ENCODE measurements around the gene DDX54.
"Not testable (repeated sequence)": the region's sequence is repeated elsewhere in the genome, so short reads cannot be mapped to it uniquely, and the experiment has no call there.

The DDX54 gene

GRCh38 chr12:113119980-113120669, 65.2 kb downstream of the DDX54 start:
- DNase-seq (ENCODE audit: low read depth), result no peak

GRCh38 chr12:113118142-113118541, 67.1 kb downstream of the DDX54 start:
- DNase-seq (ENCODE audit: low read depth), result no peak

- DNase-seq (ENCODE audit: low read depth), result not testable (repeated sequence)
Measured at GRCh38 chr12:113117684-113118083, 67.6 kb downstream of the DDX54 start.

GRCh38 chr12:113116875-113117274, 68.4 kb downstream of the DDX54 start:
- no peak for DNase-seq (ENCODE audit: low read depth)

- DNase-seq (ENCODE audit: low read depth), result no peak
Measured at GRCh38 chr12:113115455-113116126, 69.7 kb downstream of the DDX54 start.

- no peak for DNase-seq (ENCODE audit: low read depth)
Measured at GRCh38 chr12:113114447-113115178, 70.7 kb downstream of the DDX54 start.

- no peak for DNase-seq (ENCODE audit: low read depth)
Measured at GRCh38 chr12:113113397-113113796, 71.9 kb downstream of the DDX54 start.

- DNase-seq (ENCODE audit: low read depth), result no peak
Measured at GRCh38 chr12:113112043-113112899, 73.0 kb downstream of the DDX54 start.

GRCh38 chr12:113111247-113111646, 74.0 kb downstream of the DDX54 start:
- DNase-seq (ENCODE audit: low read depth), result no peak

- DNase-seq (ENCODE audit: low read depth), result no peak
Measured at GRCh38 chr12:113109872-113110599, 75.2 kb downstream of the DDX54 start.

- no peak for DNase-seq (ENCODE audit: low read depth)
Measured at GRCh38 chr12:113109360-113109759, 75.9 kb downstream of the DDX54 start.

GRCh38 chr12:113108308-113108707, 77.0 kb downstream of the DDX54 start:
- no peak for DNase-seq (ENCODE audit: low read depth)
